Kidney (tissue), 14 donors: ENCODE measurements around the gene FBXW9. TPM values are rescaled to one million over a fixed set of nuclear protein-coding genes. Genes with fewer than 3 reads are reported as not detected.

Experiments used
- DNase-seq, 5 donors: peaks; one replicate each; pipeline ENCODE4 v3.0.0-alpha.2; 2013 to 2020
- FAIRE-seq: peaks from 2 replicates; lab custom pipeline; 2012; peaks lifted over from hg19 to GRCh38; lab: Jason Lieb, UNC
- H3K27ac ChIP-seq, 2 donors: one replicate each; pipeline ENCODE4 v1.7.0; 2013; ENCODE audit warnings: low read depth in 2 of 2, low read length in 2 of 2, inconsistent platforms in 1 of 2
- H3K27me3 ChIP-seq: one replicate; pipeline ENCODE4 v1.7.1; 2013; ENCODE audit warnings: low read length, inconsistent platforms; ENCODE audit not compliant: control insufficient read depth, insufficient read depth
- H3K36me3 ChIP-seq, 3 donors: one replicate each; pipeline versions ENCODE4 v1.7.0 to v1.7.1; 2013; ENCODE audit warnings: low read length in 3 of 3, control low read depth in 1 of 3, inconsistent platforms in 1 of 3; ENCODE audit not compliant: insufficient read depth in 3 of 3, control insufficient read depth in 2 of 3
- H3K4me1 ChIP-seq, 3 donors: one replicate each; pipeline versions ENCODE4 v1.7.0 to v1.7.1; 2013; ENCODE audit warnings: low read length in 3 of 3, inconsistent platforms in 1 of 3, low read depth in 1 of 3; ENCODE audit not compliant: control insufficient read depth in 2 of 3, insufficient read depth in 2 of 3
- H3K4me3 ChIP-seq, 3 donors: one replicate each; pipeline versions ENCODE4 v1.7.0 to v1.8.1; 2013; ENCODE audit warnings: low read length in 3 of 3, control low read depth in 1 of 3, inconsistent platforms in 1 of 3
- H3K9ac ChIP-seq, 3 donors: one replicate each; pipeline versions ENCODE4 v1.7.0 to v1.7.1; 2013; ENCODE audit warnings: low read length in 3 of 3, control low read depth in 1 of 3, inconsistent platforms in 1 of 3
- H3K9me3 ChIP-seq, 3 donors: one replicate each; pipeline versions ENCODE4 v1.7.0 to v1.7.1; 2013; ENCODE audit warnings: low read length in 3 of 3, control low read depth in 1 of 3, inconsistent platforms in 1 of 3; ENCODE audit not compliant: control insufficient read depth in 2 of 3, insufficient read depth in 1 of 3
- intact Hi-C: fragments of 100-400 bp; cut with DNase I; formaldehyde crosslinking; loops from one replicate; pipeline ENCODE4 v1.11.1; 2022
- polyA plus RNA-seq: library from polyadenylated mRNA; stranded (reverse); fragments of 350-450 nt; fragmentation: Illumina TruSeq; extraction: RNeasy Lipid Tissue Mini Kit (QIAGEN cat#74804); gene quantifications from one replicate; pipeline ENCODE4 v1.2.3, GENCODE V29; 2014; ENCODE audit warnings: low read depth, low replicate concordance; ENCODE audit not compliant: insufficient read depth
- total RNA-seq: library from RNA; stranded (reverse); fragmentation: NEBNext Ultra II Directional; extraction: Animal tissue kit (Norgen Biotek cat#: 25700); gene quantifications from one replicate; pipeline ENCODE4 v1.2.1, GENCODE V29; 2021
- TF ChIP-seq, protein P1 (sequence below): IDR thresholded peaks from 3 replicates; pipeline ENCODE4 v1.5.1; 2012; ENCODE audit warnings: mild to moderate bottlenecking, moderate library complexity, borderline replicate concordance; ENCODE audit not compliant: insufficient read depth; ENCODE audit errors: extremely low read depth
- donor health status: control.
- donor health status: control.
- donor health status: control.
- donor health status: control.
- donor health status: control.
- donor health status: DM: yes; HTN: yes; CAD: no.
- donor health status: Normal renal cell carcinoma (clear cell type).

FBXW9 gene
- total and polyA plus RNA-seq, 2 donors from 2014 or later, result 11.4 to 14.9 TPM

DNA sequence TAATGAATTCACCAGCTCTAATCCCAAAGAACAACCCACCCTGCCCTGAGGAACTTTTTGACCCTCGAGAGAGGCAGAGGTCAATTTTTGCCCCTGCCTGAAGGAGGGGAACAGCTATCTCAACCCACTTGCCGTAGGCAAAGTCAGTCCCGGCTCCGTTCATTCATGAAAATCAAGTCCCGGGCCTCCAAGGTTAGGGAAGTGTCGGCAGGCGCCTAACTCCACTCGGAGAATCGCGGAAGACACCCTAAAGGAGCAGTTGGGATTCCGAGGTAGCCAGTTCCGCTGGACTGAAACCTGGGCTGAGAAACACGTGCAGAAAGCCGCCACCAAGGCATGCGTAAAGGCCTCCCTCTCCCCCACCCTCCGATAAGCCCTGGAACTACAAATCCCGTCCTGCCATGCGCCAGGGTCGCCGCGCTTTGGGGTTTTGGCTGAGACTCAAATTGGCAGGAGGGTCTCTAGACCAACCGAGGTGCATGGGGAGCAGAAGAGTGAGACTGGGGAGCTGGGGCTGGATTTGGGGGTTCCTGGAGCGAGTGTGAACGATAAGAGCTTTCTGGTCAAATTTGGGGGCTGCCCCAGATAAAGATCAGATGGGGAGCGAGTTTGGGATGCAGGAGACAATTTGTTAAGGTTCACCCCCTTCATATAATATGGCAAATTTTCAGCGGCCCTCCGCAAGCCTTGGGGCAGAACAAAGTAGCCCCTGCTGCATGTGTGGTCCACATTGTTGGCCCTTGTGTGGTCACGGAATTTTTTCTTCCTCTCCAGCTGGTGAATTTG is 27.4 kb upstream of the FBXW9 start, which contains the start of gene TNPO2:
Gene TNPO2 (minus strand): TSS at position 292 of the 786 bp plus-strand sequence. CDS start 2,955 bp downstream, outside the sequence.
- Histone ChIP-seq H3K4me1 (peaks cover 0 to 22% (median 14%) of the 10 kb centered on the region in 3 donors), H3K9ac (peak within 1 kb of the TSS; percentile 50 to 81 (median 81)), H3K27me3 (no peaks in the 10 kb centered on the region), H3K9me3 (no peaks in the 10 kb centered on the region), H3K36me3 (peaks cover under 1 to 4% (median 3%) of the 10 kb centered on the region in 3 donors), H3K27ac (peak within 1 kb of the TSS; percentile 45 to 59), H3K4me3 (peak within 1 kb of the TSS; percentile 62 to 83 (median 71))
- TF ChIP-seq, protein P1, sequence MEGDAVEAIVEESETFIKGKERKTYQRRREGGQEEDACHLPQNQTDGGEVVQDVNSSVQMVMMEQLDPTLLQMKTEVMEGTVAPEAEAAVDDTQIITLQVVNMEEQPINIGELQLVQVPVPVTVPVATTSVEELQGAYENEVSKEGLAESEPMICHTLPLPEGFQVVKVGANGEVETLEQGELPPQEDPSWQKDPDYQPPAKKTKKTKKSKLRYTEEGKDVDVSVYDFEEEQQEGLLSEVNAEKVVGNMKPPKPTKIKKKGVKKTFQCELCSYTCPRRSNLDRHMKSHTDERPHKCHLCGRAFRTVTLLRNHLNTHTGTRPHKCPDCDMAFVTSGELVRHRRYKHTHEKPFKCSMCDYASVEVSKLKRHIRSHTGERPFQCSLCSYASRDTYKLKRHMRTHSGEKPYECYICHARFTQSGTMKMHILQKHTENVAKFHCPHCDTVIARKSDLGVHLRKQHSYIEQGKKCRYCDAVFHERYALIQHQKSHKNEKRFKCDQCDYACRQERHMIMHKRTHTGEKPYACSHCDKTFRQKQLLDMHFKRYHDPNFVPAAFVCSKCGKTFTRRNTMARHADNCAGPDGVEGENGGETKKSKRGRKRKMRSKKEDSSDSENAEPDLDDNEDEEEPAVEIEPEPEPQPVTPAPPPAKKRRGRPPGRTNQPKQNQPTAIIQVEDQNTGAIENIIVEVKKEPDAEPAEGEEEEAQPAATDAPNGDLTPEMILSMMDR, result no peak
- FAIRE-seq, result no peak
- intact Hi-C loops, result no loop called here
- peak; percentile 72 to 89 (median 84) for DNase-seq

- no peaks in the 10 kb centered on the region for H3K27me3 ChIP-seq
- peaks cover 0 to 22% (median 14%) of the 10 kb centered on the region in 3 donors for H3K4me1 ChIP-seq
- TF ChIP-seq, protein P1, result no peak
- peaks cover 4 to 6% (median 5%) of the 10 kb centered on the region in 3 donors for H3K36me3 ChIP-seq
- FAIRE-seq, result no peak
- H3K27ac ChIP-seq, result peak overlapping the region; percentile 45 to 59
- H3K9me3 ChIP-seq, result no peaks in the 10 kb centered on the region
- DNase-seq, result no peak
- intact Hi-C loops, result no loop called here
- peak overlapping the region; percentile 62 to 83 (median 71) for H3K4me3 ChIP-seq
- H3K9ac ChIP-seq, result peak overlapping the region; percentile 50 to 81 (median 81)
Measured at GRCh38 chr19:12723381-12723640, 26.9 kb upstream of the FBXW9 start.

DNA sequence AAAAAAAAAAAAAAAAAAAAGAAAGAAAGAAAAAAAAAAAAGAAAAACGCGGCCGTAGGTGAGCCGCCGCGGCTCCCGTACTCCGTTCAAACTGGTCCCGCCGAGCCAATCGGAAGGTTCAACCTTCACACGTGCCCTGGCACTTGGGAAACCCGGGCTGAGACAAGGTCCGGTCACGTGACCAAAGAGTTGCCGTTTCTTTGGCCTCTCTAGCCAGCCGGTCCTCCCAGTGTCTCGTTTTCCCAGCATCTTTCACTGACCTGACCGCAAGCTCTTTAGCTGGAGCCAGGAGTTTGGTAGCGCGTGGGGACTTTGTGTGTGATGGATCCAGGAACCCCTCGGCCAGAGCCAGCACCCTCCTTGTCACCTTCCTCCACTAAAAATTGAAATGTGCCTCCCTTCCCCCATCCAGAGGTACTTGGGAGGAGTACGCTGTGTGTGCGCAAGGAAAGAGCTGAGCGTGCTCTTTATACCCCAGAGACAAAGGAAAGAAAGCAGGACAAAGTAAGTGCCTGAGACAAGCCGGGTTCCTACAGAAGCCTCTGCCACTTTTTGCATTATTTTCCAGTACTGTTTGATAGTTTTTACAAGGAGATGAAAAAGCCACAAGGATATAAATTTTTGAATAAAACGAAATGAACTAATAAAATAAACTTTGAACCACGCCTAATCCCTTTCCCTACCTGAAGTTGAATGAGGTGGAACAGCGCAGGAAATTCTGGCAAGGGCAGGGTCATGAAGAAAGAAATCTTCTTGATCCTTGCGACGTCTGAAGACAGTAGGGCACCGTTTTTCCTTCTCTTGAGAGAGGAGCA is 26.3 kb upstream of the FBXW9 start:
- FAIRE-seq, result peak; percentile 82
- H3K27me3 ChIP-seq, result no peaks in the 10 kb centered on the region
- peak overlapping the region; percentile 50 to 81 (median 81) for H3K9ac ChIP-seq
- H3K9me3 ChIP-seq, result no peaks in the 10 kb centered on the region
- intact Hi-C loops, result no loop called here
- H3K27ac ChIP-seq, result peak overlapping the region; percentile 45 to 89
- peak overlapping the region; percentile 62 to 83 (median 71) for H3K4me3 ChIP-seq
- H3K4me1 ChIP-seq, result peaks cover 0 to 22% (median 14%) of the 10 kb centered on the region in 3 donors
- peak; percentile 97 to 100 (median 99) for DNase-seq
- TF ChIP-seq, protein P1, result no peak
- peaks cover 4 to 6% (median 5%) of the 10 kb centered on the region in 3 donors for H3K36me3 ChIP-seq
